Measurements from ENCODE around the gene MEG3. TPM values are rescaled to one million over a fixed set of nuclear protein-coding genes. Genes with fewer than 3 reads are reported as not detected.
"Not testable (repeated sequence)": the region's sequence is repeated elsewhere in the genome, so short reads cannot be mapped to it uniquely, and the experiment has no call there.

Gene MEG3
- total and polyA plus RNA-seq, 8 donors: 15.9 to 398 (median 329) TPM

DNA sequence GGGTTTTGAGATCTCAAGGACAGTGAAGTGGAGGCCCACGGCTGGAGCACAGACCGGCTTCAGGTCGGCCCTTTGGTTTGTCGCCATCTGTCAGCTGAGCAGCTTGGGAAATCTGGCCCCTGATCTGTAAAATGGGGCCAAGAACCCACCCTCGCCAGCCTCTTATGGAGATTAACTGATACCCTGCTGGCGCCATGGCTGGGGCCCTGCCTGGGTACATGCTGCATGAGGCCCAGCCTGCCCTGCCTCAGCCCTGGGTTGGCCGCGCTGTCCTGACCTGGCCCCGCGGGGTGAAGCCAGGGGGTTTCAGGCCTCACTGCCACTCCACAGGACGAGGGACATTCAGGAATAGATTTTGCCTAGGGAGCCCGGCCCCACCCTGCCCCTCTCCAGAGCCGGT lies 33.9 kb upstream of the MEG3 start:
- no peaks in the 10 kb centered on the region for H3K4me1 ChIP-seq
- H3K36me3 ChIP-seq: no peaks in the 10 kb centered on the region
- no peak for ATAC-seq
- no peak overlapping the region for H3K27ac ChIP-seq
- DNase-seq: peak in 1 of 4 donors; percentile 51
- H3K9me3 ChIP-seq: no peaks in the 10 kb centered on the region
- no peak for TF ChIP-seq CTCF (IDR thresholded peaks at IDR 0.05)
- peaks cover 0 to 18% of the 10 kb centered on the region in 2 donors for H3K27me3 ChIP-seq
- intact Hi-C loops (cut with DNase I): no loop called here
- H3K4me3 ChIP-seq: no peak overlapping the region

DNA sequence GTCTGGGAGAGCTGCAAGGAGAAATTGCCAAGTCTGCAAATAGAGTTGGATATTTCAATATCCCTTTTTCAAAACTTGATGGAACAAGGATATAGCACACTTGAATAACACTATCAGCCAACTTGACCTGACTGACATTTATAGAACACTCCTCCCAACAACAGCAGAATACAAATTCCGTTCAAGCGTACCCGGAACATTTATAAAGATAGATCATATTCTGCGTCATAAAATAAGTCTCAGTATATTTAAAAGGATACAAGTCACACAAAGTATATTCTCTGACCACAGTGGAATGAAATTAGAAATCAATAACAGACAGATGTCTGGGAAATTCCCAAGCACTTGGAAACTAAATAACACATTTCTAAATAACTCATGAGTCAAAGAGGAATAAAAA lies 29.0 kb upstream of the MEG3 start:
- no peaks in the 10 kb centered on the region for H3K4me1 ChIP-seq
- H3K36me3 ChIP-seq: no peaks in the 10 kb centered on the region
- no peak for TF ChIP-seq CTCF (IDR thresholded peaks at IDR 0.05)
- DNase-seq: no peak
- H3K27ac ChIP-seq: no peak overlapping the region
- H3K4me3 ChIP-seq: no peak overlapping the region
- no peak for ATAC-seq
- H3K9me3 ChIP-seq: no peaks in the 10 kb centered on the region
- peaks cover 0 to 9% of the 10 kb centered on the region in 2 donors for H3K27me3 ChIP-seq
- intact Hi-C loops (cut with DNase I): no loop called here

DNA sequence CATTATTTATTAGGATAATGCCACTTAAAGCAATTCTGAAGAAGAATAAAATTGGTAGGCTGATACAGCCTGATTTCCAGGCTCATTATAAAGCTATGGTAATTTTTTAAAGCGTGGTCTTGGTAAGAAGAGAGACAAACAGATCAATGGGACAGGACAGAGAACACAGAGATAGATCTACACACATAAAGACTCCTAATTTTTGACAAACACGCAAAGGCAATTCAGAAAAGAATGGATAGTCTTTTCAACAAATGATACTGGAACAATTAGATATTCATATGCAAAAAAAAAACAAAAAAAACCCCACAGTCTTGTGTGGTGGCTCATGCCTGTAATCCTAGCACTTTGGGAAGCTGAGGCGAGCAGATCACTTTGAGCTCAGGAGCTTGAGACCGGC lies 25.9 kb upstream of the MEG3 start:
- DNase-seq (no peak), ATAC-seq (no peak)
- no peaks in the 10 kb centered on the region for H3K4me1 ChIP-seq
- H3K36me3 ChIP-seq: no peaks in the 10 kb centered on the region
- H3K27ac ChIP-seq: no peak overlapping the region
- H3K9me3 ChIP-seq: no peaks in the 10 kb centered on the region
- peaks cover 0 to 9% of the 10 kb centered on the region in 2 donors for H3K27me3 ChIP-seq
- H3K4me3 ChIP-seq: no peak overlapping the region
- no peak for TF ChIP-seq CTCF (IDR thresholded peaks at IDR 0.05)
- intact Hi-C loops (cut with DNase I): no loop called here

- H3K4me1 ChIP-seq; intact Hi-C loops (cut with DNase I); H3K27ac ChIP-seq; ATAC-seq; H3K4me3 ChIP-seq; DNase-seq; H3K36me3 ChIP-seq; H3K9me3 ChIP-seq: not testable (repeated sequence)
- peaks cover 0 to 19% of the 10 kb centered on the region in 2 donors for H3K27me3 ChIP-seq
Observed at GRCh38 chr14:100801433-100801832, 24.5 kb upstream of the MEG3 start.

GRCh38 chr14:100802179-100802578 lies 23.7 kb upstream of the MEG3 start:
- H3K4me1 ChIP-seq: no peaks in the 10 kb centered on the region
- no peaks in the 10 kb centered on the region for H3K9me3 ChIP-seq
- H3K36me3 ChIP-seq: no peaks in the 10 kb centered on the region
- no peak for ATAC-seq
- DNase-seq: no peak
- H3K27me3 ChIP-seq: peaks cover 0 to 22% of the 10 kb centered on the region in 2 donors
- H3K27ac ChIP-seq: no peak overlapping the region
- TF ChIP-seq CTCF (IDR thresholded peaks at IDR 0.05): no peak
- intact Hi-C loops (cut with DNase I): no loop called here
- H3K4me3 ChIP-seq: no peak overlapping the region

GRCh38 chr14:100802766-100803165 lies 23.2 kb upstream of the MEG3 start:
- DNase-seq (no peak), ATAC-seq (no peak)
- no peak for TF ChIP-seq CTCF (IDR thresholded peaks at IDR 0.05)
- Histone ChIP-seq H3K4me1 (no peaks in the 10 kb centered on the region), H3K36me3 (no peaks in the 10 kb centered on the region), H3K9me3 (peaks cover 0 to 5% of the 10 kb centered on the region in 2 donors), H3K27ac (no peak overlapping the region), H3K27me3 (peaks cover 0 to 22% of the 10 kb centered on the region in 2 donors), H3K4me3 (no peak overlapping the region)
- intact Hi-C loops (cut with DNase I): no loop called here
